Stimulated activated CD8-positive, alpha-beta memory T cell treated with anti-CD3 and anti-CD28 coated beads, Interleukin-15, amount 100 ng/mL, for 48 hours (primary cell): ENCODE results near the gene IL1RAPL2.

Experiments
- DNase-seq, 2 donors: peaks; one replicate each; pipeline ENCODE4 v3.0.0-alpha.2; 2020; ENCODE audit warnings: low read depth in 2 of 2

The IL1RAPL2 gene

DNA sequence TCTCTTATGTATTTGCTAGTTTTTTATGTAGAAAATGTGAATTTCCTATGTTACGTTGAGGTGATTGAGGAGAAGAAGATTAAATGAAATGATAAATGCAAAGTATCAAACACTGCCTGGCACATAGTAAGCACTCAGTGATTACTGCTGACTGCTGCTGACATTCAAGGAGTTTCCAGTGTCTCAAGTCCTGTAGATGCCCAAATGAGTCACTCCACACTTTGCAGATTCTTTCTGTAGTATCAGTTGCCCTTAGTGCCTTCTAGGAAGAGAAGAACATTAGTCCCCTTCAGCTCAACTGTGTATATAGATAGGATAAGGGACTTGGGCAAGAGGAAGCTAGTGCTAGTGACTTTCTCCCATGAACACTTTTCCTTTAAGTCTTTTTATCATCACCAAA, 895.0 kb downstream of the IL1RAPL2 start:
- no peak for DNase-seq

DNA sequence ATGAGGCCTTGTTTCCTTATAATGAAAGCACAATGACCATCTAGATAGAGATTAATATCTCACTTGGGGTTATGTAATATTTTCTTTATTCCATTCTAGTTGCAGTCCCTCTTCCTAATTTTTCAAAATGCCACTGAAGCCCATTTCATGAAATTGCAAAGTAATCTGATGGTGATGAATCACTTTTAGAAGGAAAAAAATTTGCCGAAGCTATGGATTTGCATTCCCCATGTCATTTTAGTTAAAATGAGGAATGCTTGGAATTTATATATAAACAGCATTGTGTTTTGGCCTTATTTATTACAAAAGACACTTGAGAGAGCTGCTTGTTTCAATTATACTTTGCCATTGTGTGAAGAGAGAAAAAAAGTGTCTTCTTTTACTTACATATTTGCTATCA, 896.2 kb downstream of the IL1RAPL2 start:
- no peak for DNase-seq

DNA sequence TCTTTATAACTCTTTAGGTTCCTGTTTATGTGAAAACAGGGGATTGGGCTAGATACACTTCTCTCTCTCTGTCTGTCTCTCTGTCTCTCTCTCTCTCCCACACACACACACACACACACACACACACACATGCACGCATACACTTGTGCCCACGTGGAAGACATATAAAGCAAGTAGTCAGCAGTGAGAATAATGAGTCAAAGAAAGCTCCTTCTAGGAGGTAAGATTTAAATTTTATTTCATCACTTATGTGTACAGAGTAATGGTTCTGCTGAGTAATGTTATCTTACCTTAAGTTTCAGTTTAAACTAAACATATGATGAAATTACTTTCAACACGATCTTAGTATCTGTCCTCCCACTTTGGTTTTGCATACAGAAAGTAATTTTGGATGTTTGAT, 897.5 kb downstream of the IL1RAPL2 start:
- no peak for DNase-seq

DNA sequence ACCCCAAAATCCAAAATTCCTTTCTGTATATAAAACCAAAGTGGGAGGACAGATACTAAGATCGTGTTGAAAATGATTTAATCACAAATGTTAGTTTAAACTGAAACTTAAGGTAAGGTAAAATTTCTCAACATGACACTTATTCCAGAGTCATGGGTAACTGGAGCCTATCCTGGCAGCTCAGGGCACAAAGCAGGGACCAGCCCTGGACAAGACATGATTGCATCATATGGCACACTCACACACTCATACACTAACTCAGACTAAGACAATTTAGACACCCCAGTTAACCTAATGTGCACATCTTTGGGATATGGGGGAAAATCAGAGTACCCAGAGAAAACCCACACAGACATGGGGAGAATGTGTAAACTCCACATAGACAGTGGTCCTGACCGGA, 898.6 kb downstream of the IL1RAPL2 start:
- DNase-seq: no peak

DNA sequence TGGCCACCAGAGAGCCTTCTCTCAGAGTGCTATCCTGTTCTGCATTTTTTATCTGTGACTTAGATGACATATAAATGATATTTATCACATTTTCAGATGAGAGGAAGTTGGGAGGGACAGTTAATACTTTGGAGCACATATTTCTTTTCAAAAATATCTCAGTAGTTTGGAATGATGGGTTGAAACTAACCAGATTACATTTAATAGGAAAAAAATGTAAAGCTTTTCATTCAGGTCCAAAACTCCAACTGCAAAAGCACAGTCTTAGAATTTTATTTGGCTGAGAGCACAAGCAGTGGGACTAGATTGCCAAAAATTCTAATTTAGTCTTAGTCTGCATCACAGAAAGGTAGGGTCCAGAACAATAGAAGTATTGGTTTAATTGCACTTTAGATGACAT, 902.7 kb downstream of the IL1RAPL2 start:
- DNase-seq: no peak

DNA sequence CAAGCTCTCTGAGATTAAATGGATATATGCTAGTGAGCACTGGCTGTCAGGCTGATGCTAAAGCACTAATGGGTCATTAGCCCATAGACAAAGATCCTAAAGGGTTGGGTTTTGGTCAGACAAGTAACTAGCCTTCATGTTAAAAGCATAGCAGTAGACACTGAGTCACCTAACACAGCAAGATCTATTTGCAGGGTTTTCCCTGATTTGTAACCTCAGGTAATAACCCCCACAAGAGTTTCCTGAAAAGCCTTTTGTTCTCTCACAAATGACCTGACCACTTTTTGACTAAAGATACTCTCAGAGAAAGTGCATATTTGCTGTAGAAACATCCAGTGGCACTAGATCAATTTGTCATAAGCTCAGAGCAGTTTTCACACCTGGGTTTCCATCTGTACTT, 905.6 kb downstream of the IL1RAPL2 start:
- no peak for DNase-seq

DNA sequence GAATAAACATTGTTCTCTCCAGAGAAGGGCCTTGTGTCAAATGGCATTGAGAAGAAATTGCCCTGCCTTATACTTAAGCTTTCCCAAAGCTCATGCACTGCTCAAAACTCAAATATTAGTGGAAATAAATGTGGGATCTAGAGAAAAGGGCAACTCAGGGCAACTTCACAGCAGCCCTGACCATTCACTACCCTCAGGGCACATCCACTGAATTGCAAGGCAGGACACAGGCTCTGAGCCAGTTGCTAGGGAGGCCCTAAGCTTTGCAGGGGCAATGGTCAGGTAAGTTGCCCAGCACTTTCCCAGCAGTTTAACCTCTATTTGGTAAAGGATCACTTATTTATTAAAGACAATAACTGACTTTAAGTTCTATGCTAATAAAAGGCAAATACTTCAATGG, 909.8 kb downstream of the IL1RAPL2 start:
- no peak for DNase-seq

DNA sequence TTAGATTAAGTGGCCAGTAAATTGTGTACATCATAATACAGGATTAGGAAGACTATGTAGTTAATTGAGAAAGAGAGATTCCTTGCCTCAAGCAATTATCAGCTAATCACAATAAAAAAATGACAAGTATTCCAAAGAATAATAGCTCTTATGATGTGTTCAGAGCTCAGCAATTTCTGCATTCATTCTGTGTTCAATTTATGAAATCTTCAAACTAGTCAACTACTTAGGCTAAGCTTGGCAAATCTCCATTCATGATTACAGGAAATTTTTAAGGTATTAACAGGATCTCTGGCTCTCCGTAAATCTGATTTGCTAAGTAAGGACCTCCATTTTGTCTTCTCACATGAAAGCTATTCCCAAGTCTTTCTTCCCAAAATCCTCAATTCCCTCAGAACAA, 911.4 kb downstream of the IL1RAPL2 start:
- DNase-seq: no peak

DNA sequence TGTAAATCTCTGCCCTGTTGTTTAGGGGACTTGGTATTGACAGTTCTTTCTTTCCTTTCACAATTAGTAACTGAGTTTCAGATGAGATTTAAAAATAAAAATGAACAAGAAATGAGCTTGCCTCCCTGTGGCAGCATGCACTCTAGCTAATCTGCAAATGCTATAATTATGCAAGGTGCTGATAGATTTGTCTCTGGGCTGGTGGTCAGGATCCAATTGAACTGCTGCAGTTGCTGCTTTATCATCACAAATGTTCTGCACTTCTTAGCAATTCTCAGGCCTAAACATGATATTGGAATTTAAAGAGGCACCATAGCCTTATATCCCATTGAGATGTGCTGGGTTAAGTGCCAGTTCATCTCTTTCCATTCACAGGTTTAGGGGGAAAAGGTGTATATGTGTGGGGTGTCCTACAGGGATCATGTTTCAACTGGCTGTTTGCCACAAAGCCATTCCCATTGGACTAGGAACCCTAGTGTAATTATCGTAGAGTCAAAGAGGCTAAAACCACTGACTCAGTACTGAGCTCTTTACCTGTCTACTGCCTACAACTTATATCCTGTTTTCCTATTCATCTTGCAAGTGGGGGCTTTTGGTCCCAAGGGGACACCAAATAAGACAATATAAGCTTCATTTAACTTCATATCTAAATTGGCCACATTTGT, 914.8 kb downstream of the IL1RAPL2 start:
- no peak for DNase-seq

DNA sequence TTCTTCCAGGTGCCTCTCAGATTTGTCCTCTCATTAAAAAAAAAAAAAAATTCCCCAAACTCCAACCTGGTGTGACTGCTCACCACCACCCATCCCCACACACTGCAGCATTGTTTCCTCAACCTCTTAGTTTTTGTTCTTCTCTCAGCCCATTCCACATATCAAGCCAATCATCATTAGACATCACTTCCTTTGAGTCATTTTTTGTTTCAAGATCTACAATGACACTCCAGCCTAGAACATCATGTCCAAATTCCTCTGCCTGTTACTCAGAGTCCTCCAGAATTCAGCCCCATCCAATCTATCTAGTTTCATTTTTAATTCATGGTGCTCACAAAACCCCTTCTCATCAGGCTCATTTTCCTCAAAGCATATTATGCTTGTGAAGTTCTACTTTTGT, 917.0 kb downstream of the IL1RAPL2 start:
- DNase-seq: no peak

DNA sequence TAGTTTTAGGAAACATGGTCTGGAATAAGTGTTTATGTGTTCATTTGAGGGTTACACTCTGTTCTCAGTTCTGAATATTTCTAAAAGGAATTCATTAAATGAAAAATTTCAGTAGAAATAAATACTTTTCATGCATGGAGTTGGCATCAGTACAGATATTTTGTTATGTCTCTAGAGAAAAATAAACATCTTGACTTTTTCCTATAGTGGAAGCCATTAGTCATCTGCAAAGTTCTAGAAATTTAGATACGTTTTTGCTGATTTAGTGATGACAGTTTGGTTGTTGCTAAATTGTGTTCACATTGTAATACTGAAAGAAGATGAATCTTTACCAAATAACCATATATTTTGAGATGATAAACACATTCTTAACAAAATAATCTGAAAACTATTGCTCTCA, 922.7 kb downstream of the IL1RAPL2 start:
- DNase-seq: no peak

DNA sequence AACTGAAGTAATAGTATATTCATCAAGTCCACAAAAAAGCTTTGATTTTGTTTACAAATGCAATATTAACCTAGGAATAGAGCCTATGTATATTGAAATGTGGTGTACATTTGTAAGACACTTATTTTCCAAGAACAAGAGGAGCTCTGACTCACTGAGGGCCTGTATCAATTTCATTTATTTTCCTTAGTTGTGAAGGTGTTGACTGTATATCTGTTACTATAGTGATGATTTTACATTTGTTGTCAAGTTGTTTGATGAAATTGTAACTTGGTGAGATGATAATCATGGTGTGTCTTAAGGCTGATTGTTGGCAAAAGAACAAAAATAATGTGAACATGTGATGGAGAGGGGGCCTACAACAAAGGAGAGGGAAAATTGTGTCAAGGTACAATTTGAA, 929.4 kb downstream of the IL1RAPL2 start:
- DNase-seq: no peak

DNA sequence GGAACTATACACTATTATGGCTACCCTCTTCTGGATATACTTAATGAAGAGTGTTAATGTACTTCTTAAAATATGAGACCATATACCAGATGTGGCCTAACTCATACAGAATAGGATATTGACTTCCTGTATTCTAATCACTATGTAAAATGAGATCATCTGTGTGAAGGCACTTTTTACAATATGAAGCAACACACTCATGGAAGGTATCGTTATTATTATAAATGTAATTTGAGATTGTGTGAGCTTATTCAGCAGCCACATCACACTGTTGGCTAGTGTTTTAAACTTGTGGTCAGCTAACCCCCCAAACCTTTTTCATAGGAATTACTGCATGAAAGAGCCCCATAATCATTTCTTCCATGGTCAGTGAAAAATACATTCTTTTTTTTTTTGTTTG, 936.3 kb downstream of the IL1RAPL2 start:
- DNase-seq: no peak

DNA sequence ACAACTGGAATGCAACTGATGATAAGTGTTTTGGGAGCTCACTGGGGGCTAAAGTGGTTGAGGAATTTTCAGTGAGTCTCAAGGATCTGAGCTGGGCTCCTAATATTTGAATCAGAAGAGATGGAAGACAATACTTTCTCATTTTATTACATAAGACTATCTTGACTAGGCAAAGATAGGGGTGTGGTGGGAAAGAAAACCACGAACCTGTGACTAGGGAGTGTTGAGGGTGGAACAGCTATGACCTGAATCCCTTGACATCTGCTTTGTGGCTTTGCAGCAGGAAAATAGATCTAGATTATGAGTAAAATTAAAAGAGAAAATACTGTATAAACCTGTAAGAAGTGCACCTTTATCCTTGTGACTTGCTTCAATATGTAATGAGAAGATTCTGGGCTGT, 949.6 kb downstream of the IL1RAPL2 start:
- no peak for DNase-seq

DNA sequence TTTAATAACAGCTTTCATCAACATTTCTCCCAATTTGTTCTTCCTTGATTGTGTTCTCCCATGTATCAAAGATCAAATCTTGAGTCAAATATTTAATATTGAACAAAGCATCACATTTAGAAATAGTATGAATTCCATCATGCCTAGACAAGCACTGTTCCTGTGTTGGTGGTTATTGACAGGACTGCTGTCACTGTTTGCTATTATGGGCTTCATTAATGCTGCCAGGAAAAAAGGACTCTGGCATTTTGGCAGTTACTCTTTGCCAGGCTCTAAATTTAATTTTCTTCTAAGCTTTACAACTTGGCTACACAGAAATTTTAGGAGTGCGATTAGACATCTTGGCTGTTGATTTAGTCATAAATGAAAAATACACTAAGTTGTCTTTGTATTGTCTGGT, 960.4 kb downstream of the IL1RAPL2 start:
- DNase-seq: no peak

DNA sequence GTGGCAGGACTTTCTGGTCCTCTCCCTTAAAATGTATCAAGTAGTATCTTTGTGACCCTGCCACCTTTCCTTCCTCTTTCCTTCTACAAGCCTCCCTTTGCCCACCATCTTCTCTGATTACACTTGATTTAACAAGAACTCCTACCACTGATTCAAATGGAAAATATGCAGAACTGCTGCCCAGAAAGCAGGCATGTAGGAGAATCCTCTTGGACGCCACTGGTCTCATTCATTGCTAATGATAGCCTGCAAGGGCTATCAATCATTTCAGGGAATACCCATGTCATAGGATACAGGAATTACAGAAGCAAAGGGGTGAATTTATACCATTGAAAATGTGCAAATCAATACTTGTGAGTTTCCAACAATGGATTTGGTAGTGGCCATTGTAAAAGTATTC, 961.8 kb downstream of the IL1RAPL2 start:
- no peak for DNase-seq

DNA sequence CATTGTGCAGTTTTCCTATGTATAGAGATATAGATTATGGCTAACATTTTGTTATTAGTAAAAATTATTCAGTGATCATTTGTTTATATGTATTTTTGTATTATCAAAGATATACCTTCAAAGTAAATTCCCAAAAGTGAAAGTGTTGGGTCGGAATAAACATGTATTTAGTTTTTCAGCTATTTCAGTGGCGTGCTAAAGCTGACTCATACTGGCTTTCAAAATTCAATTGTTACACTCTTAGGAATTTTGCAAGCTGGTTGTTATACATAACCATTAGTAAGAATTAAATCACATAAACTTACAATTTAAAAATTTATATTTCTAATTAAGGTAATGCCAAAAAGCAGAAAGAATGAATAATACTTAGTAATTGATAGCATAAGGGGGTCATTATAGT, 968.0 kb downstream of the IL1RAPL2 start:
- DNase-seq: no peak

DNA sequence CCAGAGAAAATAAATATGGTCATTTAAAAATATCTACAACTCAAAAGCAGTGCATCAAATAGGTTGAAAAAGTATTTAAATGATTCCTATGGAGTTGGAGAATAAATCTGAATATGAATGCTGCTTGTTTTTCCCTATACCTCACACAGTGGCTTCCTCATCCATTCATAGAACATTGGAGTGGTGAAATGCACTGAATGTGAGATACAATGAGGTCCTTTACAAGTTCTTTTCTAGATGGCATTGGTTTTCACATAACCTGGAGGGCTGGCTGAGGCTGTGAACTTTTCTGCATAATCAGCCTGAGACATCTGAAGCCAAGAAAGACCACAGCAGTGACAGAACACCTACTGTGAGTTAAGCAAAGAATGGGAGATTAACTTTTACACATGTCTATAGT, 977.3 kb downstream of the IL1RAPL2 start:
- DNase-seq: no peak

DNA sequence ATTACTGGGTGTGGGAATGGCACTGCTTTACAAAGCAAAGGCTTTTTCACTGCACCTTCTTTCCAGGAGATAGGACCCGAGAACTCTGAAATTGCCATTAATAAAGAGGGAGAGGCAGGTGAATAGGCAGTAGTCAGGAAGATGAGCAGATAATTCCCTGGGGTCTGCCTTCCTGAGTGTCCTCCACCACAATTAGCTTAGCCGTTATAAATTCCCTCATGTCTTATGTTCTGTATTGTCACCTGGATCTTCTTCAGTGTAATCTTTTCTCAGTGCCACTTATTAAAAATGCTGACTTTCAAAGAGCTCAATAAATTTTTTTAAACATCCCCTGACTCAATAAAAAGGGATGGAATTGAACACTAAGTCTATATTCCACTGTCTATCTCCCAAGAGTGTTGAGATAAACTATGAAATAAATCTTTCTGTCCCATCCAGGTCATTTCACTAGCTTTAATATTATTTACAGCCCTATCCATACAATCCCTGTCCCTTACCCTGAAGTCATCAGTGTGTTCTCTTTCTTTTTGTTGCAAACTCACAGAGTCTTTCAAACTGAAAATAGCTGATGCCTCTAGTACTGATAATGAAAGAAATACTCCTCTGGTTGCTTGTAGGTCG, 984.2 kb downstream of the IL1RAPL2 start:
- no peak for DNase-seq

DNA sequence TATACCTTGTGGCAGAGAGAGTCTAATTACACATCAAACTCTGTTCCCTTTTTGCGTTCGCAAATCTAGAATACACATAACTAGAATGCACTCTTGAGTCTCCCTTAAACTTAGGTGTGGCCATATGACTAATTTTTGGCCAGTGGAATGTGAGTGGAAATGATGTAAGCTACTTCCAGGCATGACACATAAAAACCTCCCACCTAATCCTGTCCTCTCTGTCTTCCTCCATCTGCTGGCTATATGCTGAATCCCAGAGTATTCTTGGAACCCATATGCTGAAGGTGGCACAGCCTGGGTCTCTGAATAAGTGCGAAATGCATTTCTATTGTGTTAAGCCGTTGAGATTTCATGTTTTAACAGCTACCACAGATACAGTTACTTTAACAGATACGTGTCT, 986.4 kb downstream of the IL1RAPL2 start:
- no peak for DNase-seq

DNA sequence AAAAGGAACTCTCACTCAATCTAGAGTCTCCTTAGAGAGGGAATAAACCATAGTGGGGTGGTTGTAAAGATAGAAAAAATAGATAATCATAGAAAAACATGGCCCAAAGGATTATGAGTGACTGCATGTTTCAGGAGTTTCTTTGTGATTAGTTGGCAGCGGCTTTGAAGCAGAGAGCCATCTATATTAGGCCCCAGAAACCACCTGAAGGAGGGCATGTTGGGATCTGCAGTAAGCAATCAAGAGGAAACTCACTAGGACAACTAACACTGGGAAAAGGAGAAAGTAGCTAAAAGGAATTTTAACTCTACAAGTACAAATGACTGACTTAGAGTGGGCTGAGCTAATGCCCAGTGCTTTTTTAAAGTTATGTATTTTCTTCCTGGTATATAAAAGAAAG, 987.1 kb downstream of the IL1RAPL2 start:
- DNase-seq: no peak

DNA sequence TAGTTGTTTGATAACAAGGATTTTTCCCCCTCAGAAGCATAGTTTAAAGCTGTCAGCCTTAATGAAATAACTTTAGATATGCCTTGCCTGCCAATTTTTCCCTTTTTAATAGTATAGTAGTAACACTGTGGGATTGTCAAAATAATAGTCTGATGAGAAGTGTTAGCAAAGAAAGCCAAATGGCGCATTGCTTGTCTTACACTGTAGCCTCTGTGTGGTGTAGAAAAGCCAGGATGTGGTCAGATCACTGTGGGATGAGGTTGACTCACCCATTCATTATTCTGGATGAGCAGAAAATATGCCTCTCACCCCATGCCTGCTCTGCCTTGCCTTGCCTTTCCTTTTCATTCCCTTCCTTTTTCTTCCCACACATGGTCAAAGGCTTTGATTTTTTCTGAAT, 998.5 kb downstream of the IL1RAPL2 start:
- no peak for DNase-seq

DNA sequence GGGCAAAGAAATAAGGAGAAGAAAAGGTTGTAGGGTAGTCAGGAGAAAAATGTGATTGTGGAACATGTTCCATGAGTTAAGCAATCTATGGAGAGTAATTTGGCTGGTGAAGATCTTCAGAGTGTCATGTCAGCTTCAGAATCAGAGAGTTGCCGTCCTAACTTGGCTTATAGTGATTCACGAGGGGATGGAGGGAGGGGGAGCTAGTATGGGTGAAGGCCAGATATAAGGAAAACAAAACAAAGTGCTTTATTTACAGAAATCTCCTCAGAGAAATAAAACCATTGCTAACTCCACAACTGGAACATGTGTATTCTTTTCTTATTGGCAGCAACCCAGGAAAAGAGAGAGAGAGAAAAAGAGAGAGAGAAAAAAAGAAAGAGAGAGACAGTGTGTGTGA, 999.9 kb downstream of the IL1RAPL2 start:
- DNase-seq: no peak

DNA sequence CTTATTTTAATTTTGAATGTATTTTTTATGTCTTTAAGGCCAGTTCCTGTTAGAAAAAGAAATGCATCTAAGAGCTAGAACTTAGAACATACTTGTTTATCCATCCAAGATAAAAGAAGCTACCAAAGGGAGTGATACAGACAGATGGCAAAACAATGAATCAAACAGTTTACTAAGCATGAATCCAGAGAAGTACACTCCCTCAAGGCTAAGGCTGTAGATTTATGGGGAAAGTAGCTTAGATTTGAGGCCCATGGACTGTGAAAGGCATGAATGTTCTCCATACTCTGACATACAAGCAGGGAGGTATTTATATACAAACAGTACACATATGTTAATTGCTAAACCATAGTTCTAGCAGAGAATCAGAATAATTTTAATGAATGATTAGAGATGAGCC, 1001.1 kb downstream of the IL1RAPL2 start:
- DNase-seq: no peak
